ENCODE results near the gene EPS8.
"Not testable (repeated sequence)": the region's sequence is repeated elsewhere in the genome, so short reads cannot be mapped to it uniquely, and the experiment has no call there.

The EPS8 gene

DNA sequence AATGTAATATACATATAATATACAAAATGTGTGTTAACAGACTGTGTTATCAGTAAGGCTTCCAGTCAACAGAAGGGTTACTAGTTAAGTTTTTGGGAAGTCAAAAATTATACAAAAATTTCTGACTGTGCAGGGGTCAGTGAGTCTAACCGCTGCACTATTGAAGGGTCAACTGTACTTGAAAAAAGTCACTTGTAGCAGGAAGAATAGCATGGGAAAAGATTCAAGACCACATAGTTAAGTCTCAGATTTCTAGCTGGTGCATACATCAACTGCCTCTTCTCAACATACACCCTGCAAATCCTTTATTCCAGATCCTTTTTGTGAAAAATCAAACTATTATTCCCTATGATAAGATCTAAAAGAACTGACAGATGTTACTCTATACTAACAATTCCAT, 5.9 kb downstream of the EPS8 start:
- Mint-ChIP-seq H3K27ac (no peak overlapping the region), H3K9me3 (no peaks in the 10 kb centered on the region), H3K36me3 (ENCODE audit: low read depth) (no peaks in the 10 kb centered on the region), H3K4me3 (no peak overlapping the region), H3K27me3 (ENCODE audit: low read depth) (peaks cover 44% of the 10 kb centered on the region), H3K4me1 (ENCODE audit: low read depth) (peaks cover 7% of the 10 kb centered on the region)
- DNase-seq (ENCODE audit: low spot score), result no peak

DNA sequence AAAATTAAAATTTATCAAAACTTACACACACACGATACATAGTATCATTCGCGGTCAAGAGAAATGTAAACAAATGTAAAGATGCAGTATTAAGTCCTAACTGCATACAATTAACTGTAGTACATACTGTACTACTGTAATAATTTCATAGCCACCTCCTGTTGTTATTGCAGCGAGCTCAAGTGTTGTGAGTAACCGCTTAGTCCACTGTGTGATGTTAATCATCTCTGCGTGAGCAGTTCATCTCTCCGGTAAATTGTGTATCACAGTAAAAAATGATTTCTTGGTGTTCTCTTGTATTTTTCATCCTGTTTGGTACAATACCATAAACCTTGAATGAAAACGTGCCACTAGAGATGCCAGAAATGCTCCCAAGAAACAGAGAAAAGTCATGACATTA, 6.5 kb downstream of the EPS8 start:
- Mint-ChIP-seq H3K4me1 (ENCODE audit: low read depth) (peaks cover 1% of the 10 kb centered on the region), H3K4me3 (no peak overlapping the region), H3K9me3 (no peaks in the 10 kb centered on the region), H3K36me3 (ENCODE audit: low read depth) (no peaks in the 10 kb centered on the region), H3K27me3 (ENCODE audit: low read depth) (peaks cover 37% of the 10 kb centered on the region), H3K27ac (no peak overlapping the region)
- DNase-seq (ENCODE audit: low spot score), result no peak

DNA sequence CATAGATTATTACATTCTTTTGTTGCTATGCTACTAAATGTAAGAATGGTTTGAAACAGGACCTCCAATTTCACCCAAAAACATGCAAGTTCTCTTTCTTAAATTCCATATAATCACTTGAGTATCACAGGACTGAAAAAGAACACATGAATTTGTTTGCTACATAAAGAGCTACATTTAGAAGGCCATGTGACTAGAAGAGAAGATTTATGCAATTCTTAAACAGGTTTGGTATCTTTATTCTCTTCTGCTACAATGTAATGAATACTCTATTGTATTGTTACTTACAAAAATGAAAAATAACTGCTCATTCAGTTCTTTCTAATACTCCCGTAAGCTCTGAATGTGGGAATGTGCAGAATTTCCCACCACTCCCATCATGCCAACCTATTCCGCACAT, 9.3 kb downstream of the EPS8 start:
- no peaks in the 10 kb centered on the region for H3K4me1 Mint-ChIP-seq (ENCODE audit: low read depth)
- peaks cover 30% of the 10 kb centered on the region for H3K27me3 Mint-ChIP-seq (ENCODE audit: low read depth)

DNA sequence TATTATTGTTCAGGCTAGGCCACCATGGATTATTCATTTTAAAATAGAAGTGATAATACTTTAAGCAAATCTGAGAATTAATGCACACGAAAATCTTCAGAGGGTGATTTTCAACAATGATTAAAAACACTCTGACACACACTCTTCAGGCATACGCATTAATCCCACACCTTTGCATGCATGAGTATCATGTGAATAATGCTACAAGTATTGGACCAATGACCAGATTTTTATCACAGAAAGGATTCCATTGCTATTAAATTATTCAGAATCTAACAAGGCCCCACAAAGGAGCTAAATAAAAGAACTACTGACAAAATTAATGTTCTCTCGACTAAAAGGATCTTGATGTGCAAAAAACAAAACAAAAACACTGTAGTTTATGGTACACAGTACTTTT, 11.1 kb downstream of the EPS8 start:
- Mint-ChIP-seq H3K4me3 (no peak overlapping the region), H3K9me3 (no peaks in the 10 kb centered on the region), H3K27me3 (ENCODE audit: low read depth) (peaks cover 24% of the 10 kb centered on the region), H3K36me3 (ENCODE audit: low read depth) (no peaks in the 10 kb centered on the region), H3K4me1 (ENCODE audit: low read depth) (no peaks in the 10 kb centered on the region), H3K27ac (no peak overlapping the region)
- no peak for DNase-seq (ENCODE audit: low spot score)

More for the DNA sequence above, 9.3 kb downstream of the EPS8 start:
- no peaks in the 10 kb centered on the region for H3K9me3 Mint-ChIP-seq
- DNase-seq (ENCODE audit: low spot score), result no peak
- H3K27ac Mint-ChIP-seq, result no peak overlapping the region
- H3K36me3 Mint-ChIP-seq (ENCODE audit: low read depth), result no peaks in the 10 kb centered on the region
- no peak overlapping the region for H3K4me3 Mint-ChIP-seq

DNA sequence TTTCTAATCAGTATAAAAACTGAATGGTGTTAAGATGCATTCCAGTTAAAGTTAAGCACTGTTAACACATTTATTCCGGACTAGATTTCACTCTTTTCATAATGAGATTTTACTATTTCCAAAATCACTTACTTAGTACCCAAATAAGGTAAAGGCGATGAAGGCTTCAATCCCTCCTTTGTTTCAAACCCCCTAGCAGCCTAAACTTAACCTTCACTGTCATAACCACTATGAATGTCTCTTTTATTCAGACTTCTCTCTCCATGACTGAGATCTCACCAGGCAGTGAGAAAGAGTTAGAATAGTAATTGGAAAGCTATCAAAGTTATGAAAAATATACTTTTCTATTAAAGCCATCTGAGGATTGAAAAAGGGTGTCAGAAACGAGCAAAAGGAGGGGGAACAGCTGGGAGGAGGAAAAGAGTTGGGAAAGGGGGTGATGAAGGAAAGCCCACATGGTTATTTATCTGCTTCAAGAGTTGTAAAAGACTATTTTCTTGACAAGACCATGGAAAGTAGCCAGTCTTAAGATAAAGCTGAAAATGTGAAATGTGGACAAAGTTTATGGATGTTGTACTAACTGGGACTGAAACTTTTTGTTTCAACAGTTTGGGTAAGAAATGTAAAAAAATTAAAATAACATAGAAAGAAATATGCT, 11.7 kb downstream of the EPS8 start:
- Mint-ChIP-seq H3K36me3 (ENCODE audit: low read depth) (no peaks in the 10 kb centered on the region), H3K27me3 (ENCODE audit: low read depth) (peaks cover 21% of the 10 kb centered on the region), H3K27ac (no peak overlapping the region), H3K4me3 (no peak overlapping the region), H3K9me3 (no peaks in the 10 kb centered on the region), H3K4me1 (ENCODE audit: low read depth) (no peaks in the 10 kb centered on the region)
- no peak for DNase-seq (ENCODE audit: low spot score)

DNA sequence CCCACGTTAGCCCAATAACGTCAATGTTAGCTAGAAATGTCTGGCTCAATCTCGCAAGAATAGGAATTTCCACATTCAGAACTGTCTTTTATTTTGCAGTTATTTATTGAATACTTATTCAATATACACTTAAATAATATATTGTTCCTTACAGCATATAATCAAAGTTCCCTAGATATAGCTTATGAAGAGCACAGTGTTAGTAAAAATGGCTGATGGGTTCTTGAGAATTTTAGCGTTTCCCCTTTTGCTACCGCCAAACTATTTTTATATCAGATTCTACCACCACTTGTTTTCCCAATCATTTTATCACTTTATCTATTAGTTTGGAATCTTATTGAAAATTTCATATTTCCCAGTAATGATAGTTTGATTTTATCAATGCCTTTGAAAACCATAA, 12.7 kb downstream of the EPS8 start:
- Mint-ChIP-seq H3K4me3 (no peak overlapping the region), H3K27me3 (ENCODE audit: low read depth) (peaks cover 21% of the 10 kb centered on the region), H3K9me3 (no peaks in the 10 kb centered on the region), H3K4me1 (ENCODE audit: low read depth) (no peaks in the 10 kb centered on the region), H3K36me3 (ENCODE audit: low read depth) (no peaks in the 10 kb centered on the region), H3K27ac (no peak overlapping the region)
- DNase-seq (ENCODE audit: low spot score), result no peak

DNA sequence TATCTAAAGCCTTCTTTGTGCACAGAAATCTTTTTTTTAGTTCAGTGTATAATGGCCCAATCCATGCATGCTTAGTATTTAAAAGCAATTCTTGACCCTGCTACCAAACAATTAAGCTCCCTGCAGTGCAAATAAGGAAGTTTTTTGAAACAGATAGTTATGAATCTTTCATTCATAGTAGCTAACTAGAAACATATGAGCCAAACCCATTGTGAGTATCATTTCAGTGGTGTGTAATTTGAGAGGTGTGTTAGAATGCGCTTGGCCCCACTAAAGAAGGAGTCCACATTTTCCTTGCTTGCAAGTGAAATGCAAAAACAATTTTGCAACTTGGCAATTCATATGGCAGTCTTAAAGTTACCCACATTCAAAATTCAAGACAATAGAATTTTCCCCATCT, 14.4 kb downstream of the EPS8 start:
- H3K4me3 Mint-ChIP-seq, result no peak overlapping the region
- H3K4me1 Mint-ChIP-seq (ENCODE audit: low read depth), result no peaks in the 10 kb centered on the region
- H3K36me3 Mint-ChIP-seq (ENCODE audit: low read depth), result no peaks in the 10 kb centered on the region
- H3K27ac Mint-ChIP-seq, result no peak overlapping the region
- H3K27me3 Mint-ChIP-seq (ENCODE audit: low read depth), result peaks cover 21% of the 10 kb centered on the region
- H3K9me3 Mint-ChIP-seq, result no peaks in the 10 kb centered on the region
- no peak for DNase-seq (ENCODE audit: low spot score)

DNA sequence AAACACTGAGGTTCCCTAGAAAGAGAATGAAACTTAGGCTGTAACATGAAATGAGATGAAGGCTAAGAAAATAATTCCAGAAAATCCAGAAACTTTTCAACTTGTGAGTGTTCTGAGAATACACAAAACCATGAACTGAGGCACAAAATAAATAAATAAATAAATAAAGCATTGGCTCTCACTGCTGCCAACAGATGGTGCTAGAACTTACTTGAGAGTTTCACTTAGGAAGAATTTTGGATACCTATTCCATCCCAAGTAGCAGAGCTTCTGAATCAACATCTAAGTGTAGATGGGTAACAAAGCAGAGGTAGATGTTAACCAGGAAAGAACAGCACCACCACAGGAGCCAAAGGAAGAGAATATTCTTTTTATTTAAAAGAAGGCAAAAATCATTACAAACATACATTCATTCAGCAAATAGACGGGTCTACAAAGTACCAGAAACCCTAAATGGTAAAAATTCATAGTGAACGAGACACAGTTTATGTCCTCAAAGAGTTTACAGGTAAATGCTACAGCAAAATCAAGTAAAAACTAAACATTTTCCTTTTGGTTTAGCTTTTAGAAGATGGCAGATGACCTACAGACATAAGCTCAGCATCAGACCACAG, 16.7 kb downstream of the EPS8 start:
- H3K27me3 Mint-ChIP-seq (ENCODE audit: low read depth), result peaks cover 17% of the 10 kb centered on the region
- no peaks in the 10 kb centered on the region for H3K4me1 Mint-ChIP-seq (ENCODE audit: low read depth)
- no peak for DNase-seq (ENCODE audit: low spot score)
- no peaks in the 10 kb centered on the region for H3K9me3 Mint-ChIP-seq
- H3K4me3 Mint-ChIP-seq, result no peak overlapping the region
- no peak overlapping the region for H3K27ac Mint-ChIP-seq
- H3K36me3 Mint-ChIP-seq (ENCODE audit: low read depth), result no peaks in the 10 kb centered on the region

DNA sequence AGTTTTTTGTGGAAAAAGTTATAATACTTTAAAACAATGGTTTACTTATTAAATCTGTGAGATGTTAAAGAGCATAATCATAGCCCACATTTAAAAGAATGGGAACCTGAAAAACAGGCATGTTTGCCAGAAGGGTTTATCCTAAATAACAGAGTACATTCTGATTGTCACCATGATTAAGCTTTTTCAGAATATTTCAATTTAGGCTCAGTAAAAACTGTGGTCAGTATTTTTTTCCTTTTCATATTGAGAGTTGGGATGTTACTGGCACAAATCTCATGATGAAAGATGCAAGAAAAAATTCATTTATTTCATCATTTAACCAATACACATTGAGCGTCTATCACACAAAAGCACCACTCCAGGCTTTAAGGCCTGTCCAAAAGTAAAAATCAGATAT, 18.6 kb downstream of the EPS8 start:
- H3K4me3 Mint-ChIP-seq, result no peak overlapping the region
- H3K9me3 Mint-ChIP-seq, result no peaks in the 10 kb centered on the region
- peaks cover 3% of the 10 kb centered on the region for H3K27me3 Mint-ChIP-seq (ENCODE audit: low read depth)
- peaks cover 4% of the 10 kb centered on the region for H3K4me1 Mint-ChIP-seq (ENCODE audit: low read depth)
- H3K27ac Mint-ChIP-seq, result no peak overlapping the region
- no peaks in the 10 kb centered on the region for H3K36me3 Mint-ChIP-seq (ENCODE audit: low read depth)
- DNase-seq (ENCODE audit: low spot score), result no peak

DNA sequence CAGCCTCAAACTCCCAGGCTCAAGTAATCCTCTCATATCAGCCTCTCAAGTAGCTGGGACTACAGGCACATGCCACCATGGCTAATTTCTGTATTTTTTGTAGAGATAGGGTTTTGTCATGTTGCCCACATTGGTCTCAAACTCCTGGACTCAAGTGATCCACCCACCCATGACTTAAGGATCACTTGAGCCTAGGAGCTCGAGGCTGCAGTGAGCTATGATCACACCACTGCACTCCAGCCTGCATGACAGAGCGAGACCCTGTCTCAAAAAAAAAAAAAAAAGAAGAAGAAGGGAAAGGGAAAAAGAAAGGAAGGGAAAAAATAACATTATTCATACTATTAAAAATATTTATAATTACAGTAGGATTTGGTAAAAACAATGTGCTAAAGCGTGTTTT, 19.2 kb downstream of the EPS8 start:
- H3K4me3 Mint-ChIP-seq, result no peak overlapping the region
- H3K36me3 Mint-ChIP-seq (ENCODE audit: low read depth), result no peaks in the 10 kb centered on the region
- DNase-seq (ENCODE audit: low spot score), result no peak
- peaks cover 3% of the 10 kb centered on the region for H3K27me3 Mint-ChIP-seq (ENCODE audit: low read depth)
- no peak overlapping the region for H3K27ac Mint-ChIP-seq
- no peaks in the 10 kb centered on the region for H3K9me3 Mint-ChIP-seq
- peaks cover 4% of the 10 kb centered on the region for H3K4me1 Mint-ChIP-seq (ENCODE audit: low read depth)

DNA sequence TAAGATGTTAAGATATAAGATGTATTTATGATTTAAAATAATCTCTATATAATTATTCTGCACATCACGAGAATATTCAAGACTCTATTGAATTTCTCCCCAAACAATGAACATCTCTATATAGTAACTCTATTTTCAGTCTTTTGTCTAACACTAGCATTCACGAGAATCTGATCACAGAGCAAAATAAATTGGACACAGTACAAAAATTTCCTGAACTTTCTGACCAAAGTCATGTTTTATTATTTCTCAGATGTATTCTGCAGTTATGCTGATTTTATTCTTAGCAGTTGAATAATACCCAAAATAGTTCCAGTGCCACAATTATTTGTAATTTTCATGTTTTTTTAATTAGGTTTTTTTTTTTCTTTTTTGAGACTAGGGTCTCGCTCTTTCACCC, 19.6 kb downstream of the EPS8 start:
- Mint-ChIP-seq H3K27ac (no peak overlapping the region), H3K4me3 (no peak overlapping the region), H3K36me3 (ENCODE audit: low read depth) (no peaks in the 10 kb centered on the region), H3K9me3 (no peaks in the 10 kb centered on the region), H3K4me1 (ENCODE audit: low read depth) (peaks cover 4% of the 10 kb centered on the region), H3K27me3 (ENCODE audit: low read depth) (no peaks in the 10 kb centered on the region)
- no peak for DNase-seq (ENCODE audit: low spot score)

DNA sequence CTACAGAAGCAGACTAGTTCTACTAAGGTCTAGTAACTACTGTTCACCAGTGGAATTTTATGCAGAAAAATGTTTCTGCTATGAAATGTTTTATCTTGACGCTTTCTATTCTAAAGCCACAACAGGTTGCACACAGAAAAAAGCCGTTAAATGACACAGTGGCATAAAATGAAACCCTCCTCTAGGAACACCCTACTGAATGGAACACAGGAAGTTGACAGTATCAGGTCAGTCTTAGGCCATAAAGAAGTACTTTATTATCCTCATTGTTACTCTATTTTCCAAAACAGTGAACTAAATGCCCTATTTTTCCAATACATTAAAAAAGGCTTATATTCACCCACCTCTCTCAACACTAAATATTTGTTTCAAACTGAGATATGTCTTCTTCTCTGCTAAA, 21.9 kb downstream of the EPS8 start:
- Mint-ChIP-seq H3K36me3 (ENCODE audit: low read depth) (no peaks in the 10 kb centered on the region), H3K4me3 (no peak overlapping the region), H3K9me3 (no peaks in the 10 kb centered on the region), H3K4me1 (ENCODE audit: low read depth) (peaks cover 4% of the 10 kb centered on the region), H3K27me3 (ENCODE audit: low read depth) (no peaks in the 10 kb centered on the region), H3K27ac (no peak overlapping the region)
- DNase-seq (ENCODE audit: low spot score), result no peak

DNA sequence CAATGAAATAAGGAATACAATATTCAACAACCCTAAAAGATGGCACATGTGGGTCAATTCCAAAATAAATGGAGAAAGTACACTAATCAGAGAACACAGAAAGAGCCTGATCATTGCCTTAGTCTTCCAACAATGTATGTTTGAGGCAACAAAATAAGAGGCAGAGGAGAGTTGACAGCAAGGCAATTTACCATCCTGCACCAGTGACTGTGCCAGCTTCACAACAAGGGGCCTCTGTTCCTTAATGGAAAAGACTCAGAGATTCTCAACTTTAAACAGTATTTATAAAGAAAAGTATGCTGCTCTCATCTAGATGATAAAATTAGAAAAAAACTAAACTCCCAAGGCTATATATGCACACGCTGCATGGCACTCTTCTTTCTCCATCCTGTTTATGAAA, 25.9 kb downstream of the EPS8 start:
- Mint-ChIP-seq H3K36me3 (ENCODE audit: low read depth) (no peaks in the 10 kb centered on the region), H3K27me3 (ENCODE audit: low read depth) (peaks cover 7% of the 10 kb centered on the region), H3K4me1 (ENCODE audit: low read depth) (peaks cover 8% of the 10 kb centered on the region), H3K9me3 (no peaks in the 10 kb centered on the region), H3K27ac (no peak overlapping the region), H3K4me3 (no peak overlapping the region)
- no peak for DNase-seq (ENCODE audit: low spot score)

DNA sequence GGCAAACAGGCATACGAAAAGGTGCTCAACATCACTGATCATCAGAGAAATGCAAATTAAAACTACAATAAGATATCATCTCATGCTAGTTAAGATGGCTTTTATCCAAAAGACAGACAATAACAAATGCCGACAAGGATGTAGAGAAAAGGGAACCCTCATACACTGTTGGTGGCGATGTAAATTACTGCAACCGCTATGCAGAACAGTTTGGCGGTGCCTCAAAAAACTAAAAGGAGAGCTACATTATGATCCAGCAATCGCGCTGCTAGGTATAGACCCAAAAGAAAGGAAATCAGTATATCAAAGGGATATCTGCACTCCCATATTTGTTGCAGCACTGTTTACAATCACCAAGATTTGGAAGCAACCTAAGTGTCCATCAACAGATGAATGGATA, 27.0 kb downstream of the EPS8 start:
- not testable (repeated sequence) for H3K9me3 Mint-ChIP-seq; DNase-seq (ENCODE audit: low spot score); H3K36me3 Mint-ChIP-seq (ENCODE audit: low read depth); H3K4me1 Mint-ChIP-seq (ENCODE audit: low read depth); H3K27ac Mint-ChIP-seq; H3K4me3 Mint-ChIP-seq; H3K27me3 Mint-ChIP-seq (ENCODE audit: low read depth)

Measured in T-helper 2 cell treated with Interferon-gamma antibody and Interleukin-4, amounts not matched to agents 5 μg/mL and 100 μg/mL, for 36 hours (primary cell).